Lung (tissue), 12 donors: ENCODE data around the gene VEZT. TPM values are rescaled to one million over a fixed set of nuclear protein-coding genes. Genes with fewer than 3 reads are reported as not detected.

Source experiments
- ATAC-seq: fragments of 200-7000 bp; cut with Tn5 transposase; one replicate; pipeline ENCODE4 v1.9.1; 2020; ENCODE audit warnings: moderate number of reproducible peaks; ENCODE audit not compliant: insufficient read depth, low FRiP score
- DNase-seq, 3 donors: peaks; one replicate each; pipeline ENCODE4 v3.0.0-alpha.2; 2013 to 2017
- H3K27ac ChIP-seq, 2 donors: one replicate each; pipeline ENCODE4 v1.5.1; 2013; ENCODE audit warnings: mild to moderate bottlenecking in 2 of 2, moderate library complexity in 2 of 2, control low read depth in 1 of 2, inconsistent platforms in 1 of 2, low read depth in 1 of 2, low read length in 1 of 2
- H3K27me3 ChIP-seq, 3 donors: one replicate each; pipeline ENCODE4 v1.5.1; 2013; ENCODE audit warnings: low read length in 2 of 3; ENCODE audit not compliant: control insufficient read depth in 3 of 3, insufficient read depth in 3 of 3
- H3K36me3 ChIP-seq, 4 donors: one replicate each; pipeline ENCODE4 v1.5.1; 2013; ENCODE audit warnings: low read length in 4 of 4, mild to moderate bottlenecking in 1 of 4, moderate library complexity in 1 of 4; ENCODE audit not compliant: control insufficient read depth in 4 of 4, insufficient read depth in 4 of 4
- H3K4me1 ChIP-seq, 5 donors: one replicate each; pipeline ENCODE4 v1.5.1; 2013; ENCODE audit warnings: low read length in 5 of 5, mild to moderate bottlenecking in 2 of 5, moderate library complexity in 1 of 5; ENCODE audit not compliant: control insufficient read depth in 5 of 5, insufficient read depth in 5 of 5
- H3K4me3 ChIP-seq: one replicate; pipeline ENCODE4 v1.5.1; 2013; ENCODE audit warnings: mild to moderate bottlenecking, control low read depth, moderate library complexity
- H3K9ac ChIP-seq, 2 donors: one replicate each; pipeline ENCODE4 v1.5.1; 2013; ENCODE audit warnings: low read length in 2 of 2, control low read depth in 1 of 2; ENCODE audit not compliant: insufficient read depth in 1 of 2
- H3K9me3 ChIP-seq, 4 donors: one replicate each; pipeline ENCODE4 v1.5.1; 2013; ENCODE audit warnings: low read length in 3 of 4, mild to moderate bottlenecking in 1 of 4, moderate library complexity in 1 of 4; ENCODE audit not compliant: control insufficient read depth in 4 of 4, insufficient read depth in 3 of 4
- CTCF ChIP-seq: IDR thresholded peaks from 2 replicates; pipeline ENCODE4 v1.5.1; 2012; ENCODE audit warnings: mild to moderate bottlenecking; ENCODE audit errors: control extremely low read depth, extremely low read depth
- WGBS, 2 donors: extraction: QIAGEN DNeasy Blood & Tissue Kit; methylation state at CpG; one replicate each; pipeline ENCODE4 v1.1.7; 2013; 5-methylcytosine and 5-hydroxymethylcytosine counted together
- polyA plus RNA-seq, 2 donors: library from polyadenylated mRNA; stranded (reverse); fragments of 200-250 nt; gene quantifications; one replicate each; pipeline ENCODE4 v1.2.1, GENCODE V29; 2013
- total RNA-seq, 2 donors: library from RNA; depleted of rRNA in 1 of 2; stranded (reverse); fragments of >200 nt in 1 of 2; gene quantifications; one replicate each; pipeline ENCODE4 v1.2.1, GENCODE V29; 2014 to 2021
- donor health status: control.
- donor health status: control.
- donor health status: Bipolar disorder and iron deficiency.
- donor health status: healthy.
- donor health status: DM: yes; HTN: yes; CAD: no.

The VEZT gene
- total and polyA plus RNA-seq, 4 donors = 28.6 to 144 (median 47.3) TPM

GRCh38 chr12:95220726-95221125 is 3.1 kb downstream of the VEZT start:
- no peaks in the 10 kb centered on the region for H3K27me3 ChIP-seq

GRCh38 chr12:95224202-95225170 is 6.9 kb downstream of the VEZT start:
- 92 to 95% methylated on average over 8 of the region's 8 CpGs for WGBS, 2 donors
- H3K4me3 ChIP-seq = no peak overlapping the region
- TF ChIP-seq CTCF = no peak
- DNase-seq = no peak
- peaks cover 0 to 12% (median 4%) of the 10 kb centered on the region in 4 donors for H3K36me3 ChIP-seq
- H3K9ac ChIP-seq = no peak overlapping the region
- ATAC-seq = no peak
- H3K27me3 ChIP-seq = no peaks in the 10 kb centered on the region
- H3K4me1 ChIP-seq = peaks cover 0 to 11% (median 7%) of the 10 kb centered on the region in 5 donors
- H3K27ac ChIP-seq = no peak overlapping the region
- no peaks in the 10 kb centered on the region for H3K9me3 ChIP-seq

More at GRCh38 chr12:95220726-95221125, 3.1 kb downstream of the VEZT start:
- no peak for TF ChIP-seq CTCF
- Histone ChIP-seq H3K27ac (no peak overlapping the region), H3K9me3 (no peaks in the 10 kb centered on the region), H3K36me3 (peaks cover 0 to 11% (median 3%) of the 10 kb centered on the region in 4 donors), H3K4me1 (peaks cover 0 to 10% (median 5%) of the 10 kb centered on the region in 5 donors), H3K9ac (no peak overlapping the region), H3K4me3 (no peak overlapping the region)
- no peak for ATAC-seq
- DNase-seq = no peak

GRCh38 chr12:95225645-95226212 is 8.1 kb downstream of the VEZT start:
- H3K9me3 ChIP-seq = no peaks in the 10 kb centered on the region
- peaks cover 0 to 15% (median 5%) of the 10 kb centered on the region in 5 donors for H3K4me1 ChIP-seq
- 94 to 100% methylated on average over 1 of the region's 1 CpG for WGBS, 2 donors
- DNase-seq (no peak), ATAC-seq (no peak)
- H3K27me3 ChIP-seq = no peaks in the 10 kb centered on the region
- no peak overlapping the region for H3K27ac ChIP-seq
- peaks cover 0 to 12% (median 4%) of the 10 kb centered on the region in 4 donors for H3K36me3 ChIP-seq
- TF ChIP-seq CTCF = no peak
- H3K4me3 ChIP-seq = no peak overlapping the region
- no peak overlapping the region for H3K9ac ChIP-seq
